ENCODE results near the gene SLC35B4.
A peak's percentile ranks its signal among the peaks of the same experiment; 100 is the strongest.
"Not testable (repeated sequence)": the region's sequence is repeated elsewhere in the genome, so short reads cannot be mapped to it uniquely, and the experiment has no call there.

SLC35B4 gene

DNA sequence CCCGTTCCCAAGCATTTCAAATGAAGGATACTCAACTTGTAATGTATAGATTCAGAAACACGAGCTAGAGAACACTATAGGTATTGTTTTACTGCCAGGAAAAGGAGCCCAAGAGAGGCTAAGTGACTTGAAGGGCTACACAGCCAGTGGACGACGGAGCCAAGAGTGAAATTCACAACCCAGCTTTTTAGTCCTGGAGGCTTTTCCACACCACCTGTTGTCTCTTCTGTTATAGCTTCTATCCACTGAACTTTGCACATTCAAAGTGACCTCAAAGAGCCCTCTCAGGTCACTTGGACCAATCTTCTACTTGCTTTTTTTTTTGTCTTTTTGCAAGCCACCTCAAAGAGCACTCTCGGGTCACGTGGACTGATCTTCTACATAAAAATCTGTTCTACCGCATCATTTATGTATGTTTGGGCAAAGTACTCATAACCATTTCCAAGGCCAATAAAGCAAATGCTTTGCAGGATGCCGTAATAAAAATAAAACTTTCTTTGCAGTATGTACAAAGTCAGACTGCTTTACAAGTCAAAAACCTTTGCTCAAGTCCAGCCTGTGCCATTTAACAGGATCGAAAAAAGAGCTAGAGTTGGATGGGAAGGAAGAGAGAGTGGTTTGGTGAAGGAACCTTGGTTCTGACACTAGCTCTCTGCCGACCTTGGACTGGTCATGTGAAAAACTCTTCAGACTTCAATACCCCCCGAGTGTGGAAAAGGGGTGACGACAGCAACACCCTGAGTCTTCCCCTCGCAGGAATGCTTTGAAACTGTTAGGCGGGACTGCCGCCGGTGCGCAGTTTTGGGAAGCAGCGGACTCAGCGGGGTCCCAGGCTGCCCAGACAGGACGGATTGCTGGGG lies 821 bp downstream of the SLC35B4 start:
- DNase-seq (ENCODE audit: low spot score in 2 of 2) = no peak
- peaks cover 15% of the 10 kb centered on the region for H3K4me1 Mint-ChIP-seq

DNA sequence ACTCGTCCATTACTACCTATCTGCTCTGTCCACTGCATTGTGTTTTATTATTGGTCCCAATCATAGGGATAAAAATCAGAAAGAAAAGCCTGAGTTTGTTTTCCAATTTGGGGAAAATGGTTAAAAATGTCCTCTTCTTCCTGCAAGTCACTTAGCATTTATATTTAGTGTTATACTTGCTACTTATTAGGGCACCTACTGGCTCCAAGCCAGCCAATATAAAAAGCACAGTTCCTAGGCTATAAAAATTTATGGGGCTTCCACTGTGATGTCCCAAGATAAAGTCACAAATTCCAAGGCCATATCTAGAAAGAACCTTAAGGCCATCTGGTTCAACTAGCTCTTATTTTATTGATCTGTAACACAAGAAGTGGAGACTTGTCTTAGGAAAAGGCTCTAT lies 3.2 kb downstream of the SLC35B4 start:
- H3K4me3 Mint-ChIP-seq = no peak overlapping the region
- no peaks in the 10 kb centered on the region for H3K9me3 Mint-ChIP-seq
- H3K4me1 Mint-ChIP-seq = peaks cover 15% of the 10 kb centered on the region
- no peak overlapping the region for H3K27ac Mint-ChIP-seq
- DNase-seq (ENCODE audit: low spot score in 2 of 2) = no peak
- peaks cover 6% of the 10 kb centered on the region for H3K36me3 Mint-ChIP-seq
- no peak for ATAC-seq

More for the DNA sequence above, 821 bp downstream of the SLC35B4 start:
- no peaks in the 10 kb centered on the region for H3K36me3 Mint-ChIP-seq
- no peaks in the 10 kb centered on the region for H3K9me3 Mint-ChIP-seq
- H3K4me3 Mint-ChIP-seq = peak overlapping the region; percentile 82
- ATAC-seq = no peak
- H3K27ac Mint-ChIP-seq = peak overlapping the region; percentile 78

DNA sequence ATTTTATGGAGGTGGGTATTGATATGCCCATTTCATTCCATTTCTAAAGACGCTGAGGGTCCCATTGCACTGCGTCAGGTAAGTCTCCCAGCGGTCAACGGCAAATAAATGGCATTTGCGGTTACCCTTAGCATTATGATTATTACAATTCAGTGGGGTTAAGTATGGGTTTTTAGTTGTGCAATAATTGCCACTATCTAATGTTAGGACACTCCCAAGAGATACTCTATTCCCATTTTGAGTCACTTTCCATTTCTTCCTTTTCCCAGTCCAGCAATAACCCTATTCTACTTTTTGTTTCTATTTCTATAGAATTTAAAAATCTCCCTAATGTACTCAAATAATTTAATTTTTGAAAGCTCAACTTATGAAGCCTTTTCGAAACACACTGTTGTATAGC lies 4.0 kb downstream of the SLC35B4 start:
- ATAC-seq = no peak
- no peak for DNase-seq (ENCODE audit: low spot score in 2 of 2)
- Mint-ChIP-seq H3K4me3 (no peak overlapping the region), H3K9me3 (no peaks in the 10 kb centered on the region), H3K4me1 (peaks cover 14% of the 10 kb centered on the region), H3K27ac (no peak overlapping the region), H3K36me3 (peaks cover 6% of the 10 kb centered on the region)

DNA sequence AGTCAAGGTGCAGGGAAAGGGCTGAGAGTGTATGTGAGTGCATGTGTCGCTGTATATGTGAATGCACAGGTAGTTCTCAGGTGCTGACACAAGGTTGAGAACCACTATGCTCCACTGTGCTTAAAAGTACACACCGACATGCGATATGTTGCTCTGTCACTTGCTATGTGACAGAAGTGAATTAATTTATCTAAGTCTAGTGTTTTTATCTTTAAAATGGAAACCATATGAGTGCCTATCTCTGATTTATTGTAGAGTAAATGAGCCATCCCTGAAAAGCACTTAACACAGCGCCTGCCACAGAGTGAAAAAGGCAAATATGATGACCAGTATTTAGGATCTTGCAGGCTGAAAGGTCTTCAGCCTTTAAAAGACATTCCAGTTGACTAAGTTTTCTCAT lies 4.9 kb downstream of the SLC35B4 start:
- ATAC-seq (no peak), DNase-seq (ENCODE audit: low spot score in 2 of 2) (no peak)
- Mint-ChIP-seq H3K4me3 (no peak overlapping the region), H3K9me3 (no peaks in the 10 kb centered on the region), H3K4me1 (peaks cover 7% of the 10 kb centered on the region), H3K27ac (no peak overlapping the region), H3K36me3 (peaks cover 13% of the 10 kb centered on the region)

DNA sequence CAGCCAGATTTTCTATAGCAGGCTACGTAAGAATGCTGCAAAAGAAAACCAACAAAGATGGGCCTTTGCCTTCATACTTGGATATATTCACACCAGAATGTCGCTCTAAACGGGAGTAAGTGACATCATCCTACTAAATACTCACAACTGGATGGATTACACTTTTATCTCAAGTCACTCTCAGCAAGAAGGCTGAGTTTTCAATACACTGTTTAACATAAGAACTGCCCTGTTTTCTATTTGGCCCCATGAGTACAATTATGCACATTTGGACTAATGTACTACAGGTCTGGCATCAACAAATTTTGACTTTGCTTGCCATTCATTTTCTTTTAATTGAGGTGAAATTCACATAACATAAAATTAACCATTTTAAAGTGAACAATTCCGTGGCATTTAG lies 8.2 kb downstream of the SLC35B4 start:
- H3K4me3 Mint-ChIP-seq = no peak overlapping the region
- H3K9me3 Mint-ChIP-seq = no peaks in the 10 kb centered on the region
- H3K36me3 Mint-ChIP-seq = peaks cover 45% of the 10 kb centered on the region
- no peak for DNase-seq (ENCODE audit: low spot score in 2 of 2)
- no peak overlapping the region for H3K27ac Mint-ChIP-seq
- ATAC-seq = no peak
- no peaks in the 10 kb centered on the region for H3K4me1 Mint-ChIP-seq

DNA sequence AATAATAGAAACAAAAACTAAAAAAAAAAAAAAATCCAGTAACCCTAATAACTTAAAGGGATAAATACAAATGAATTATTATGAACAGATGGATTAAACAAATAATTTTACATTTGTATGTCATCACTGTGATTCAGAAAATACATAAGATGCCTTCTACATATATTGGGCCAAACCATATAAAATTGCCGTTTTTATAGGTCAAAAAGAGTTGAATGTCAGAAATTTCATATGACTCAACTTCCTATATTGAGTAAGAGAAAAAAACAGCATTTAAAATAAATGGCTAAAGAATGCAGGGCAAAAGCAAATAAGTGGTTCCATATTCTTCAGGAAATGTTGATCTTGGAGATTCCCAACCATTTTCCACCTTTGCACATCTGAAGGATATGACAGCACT lies 9.4 kb downstream of the SLC35B4 start:
- Mint-ChIP-seq H3K27ac (no peak overlapping the region), H3K4me3 (no peak overlapping the region), H3K4me1 (no peaks in the 10 kb centered on the region), H3K9me3 (no peaks in the 10 kb centered on the region), H3K36me3 (peaks cover 45% of the 10 kb centered on the region)
- no peak for ATAC-seq
- DNase-seq (ENCODE audit: low spot score in 2 of 2) = no peak

DNA sequence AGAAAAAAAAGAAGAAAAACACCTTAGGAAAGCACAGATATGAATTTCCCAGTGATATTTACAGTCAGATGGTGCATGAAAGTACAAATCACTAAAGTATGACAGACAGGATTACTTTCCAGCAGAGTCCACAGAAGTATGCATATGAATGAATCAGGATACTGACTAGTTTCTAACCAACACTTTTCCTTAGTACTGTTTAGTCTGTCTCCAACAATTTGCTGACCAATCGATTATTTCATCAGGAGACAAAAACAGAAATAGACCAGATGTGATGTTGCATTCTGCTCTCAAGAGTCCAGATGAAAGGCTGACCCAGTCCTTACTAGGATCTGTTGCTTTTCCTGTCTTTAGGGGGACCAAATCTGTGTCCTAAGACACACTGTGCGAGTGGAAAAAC lies 14.6 kb downstream of the SLC35B4 start:
- Mint-ChIP-seq H3K4me3 (no peak overlapping the region), H3K9me3 (no peaks in the 10 kb centered on the region), H3K36me3 (peaks cover 67% of the 10 kb centered on the region), H3K27ac (no peak overlapping the region), H3K4me1 (no peaks in the 10 kb centered on the region)
- ATAC-seq (no peak), DNase-seq (ENCODE audit: low spot score in 2 of 2) (no peak)

DNA sequence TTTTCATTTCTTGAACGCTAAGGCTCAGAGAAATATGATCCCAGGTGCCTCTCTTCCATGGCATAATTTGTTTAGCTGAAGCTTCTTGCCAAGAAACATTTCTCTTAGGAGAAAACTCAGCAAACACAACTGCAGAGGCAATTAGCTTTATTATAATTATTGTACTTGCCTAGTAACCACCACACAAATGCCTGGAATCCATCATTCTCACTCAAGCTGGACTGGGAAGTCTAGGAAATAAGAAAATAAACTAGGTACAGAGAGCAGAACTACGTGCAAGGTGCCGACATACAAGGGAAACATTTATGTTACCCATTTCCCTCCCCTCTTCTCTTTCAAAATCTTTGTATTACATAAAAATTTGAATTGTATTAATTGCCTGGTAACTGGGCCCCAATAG lies 15.1 kb downstream of the SLC35B4 start:
- Mint-ChIP-seq H3K4me1 (no peaks in the 10 kb centered on the region), H3K27ac (no peak overlapping the region), H3K9me3 (no peaks in the 10 kb centered on the region), H3K36me3 (peaks cover 63% of the 10 kb centered on the region), H3K4me3 (no peak overlapping the region)
- ATAC-seq = no peak
- no peak for DNase-seq (ENCODE audit: low spot score in 2 of 2)

DNA sequence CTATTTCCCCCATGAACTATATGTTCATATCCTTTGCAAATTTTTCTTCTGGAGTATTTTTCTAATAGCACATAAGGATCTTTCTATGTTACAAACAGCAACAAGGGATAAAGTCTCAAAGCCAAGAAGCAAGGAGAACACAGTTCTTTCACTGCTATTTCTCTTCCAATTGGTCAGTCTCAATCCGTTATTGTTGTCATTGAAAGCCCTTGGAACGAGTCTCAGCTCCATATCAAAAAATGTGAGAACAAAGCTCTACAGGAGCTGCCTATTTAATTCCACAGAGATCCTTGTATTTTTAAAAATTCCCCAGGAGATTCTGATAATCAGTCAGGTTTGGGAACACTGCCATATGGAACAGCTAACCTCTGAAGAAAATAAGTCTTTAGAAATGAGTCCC lies 15.7 kb downstream of the SLC35B4 start:
- H3K36me3 Mint-ChIP-seq = peaks cover 61% of the 10 kb centered on the region
- ATAC-seq (no peak), DNase-seq (ENCODE audit: low spot score in 2 of 2) (no peak)
- no peaks in the 10 kb centered on the region for H3K4me1 Mint-ChIP-seq
- H3K27ac Mint-ChIP-seq = no peak overlapping the region
- H3K4me3 Mint-ChIP-seq = no peak overlapping the region
- H3K9me3 Mint-ChIP-seq = no peaks in the 10 kb centered on the region

DNA sequence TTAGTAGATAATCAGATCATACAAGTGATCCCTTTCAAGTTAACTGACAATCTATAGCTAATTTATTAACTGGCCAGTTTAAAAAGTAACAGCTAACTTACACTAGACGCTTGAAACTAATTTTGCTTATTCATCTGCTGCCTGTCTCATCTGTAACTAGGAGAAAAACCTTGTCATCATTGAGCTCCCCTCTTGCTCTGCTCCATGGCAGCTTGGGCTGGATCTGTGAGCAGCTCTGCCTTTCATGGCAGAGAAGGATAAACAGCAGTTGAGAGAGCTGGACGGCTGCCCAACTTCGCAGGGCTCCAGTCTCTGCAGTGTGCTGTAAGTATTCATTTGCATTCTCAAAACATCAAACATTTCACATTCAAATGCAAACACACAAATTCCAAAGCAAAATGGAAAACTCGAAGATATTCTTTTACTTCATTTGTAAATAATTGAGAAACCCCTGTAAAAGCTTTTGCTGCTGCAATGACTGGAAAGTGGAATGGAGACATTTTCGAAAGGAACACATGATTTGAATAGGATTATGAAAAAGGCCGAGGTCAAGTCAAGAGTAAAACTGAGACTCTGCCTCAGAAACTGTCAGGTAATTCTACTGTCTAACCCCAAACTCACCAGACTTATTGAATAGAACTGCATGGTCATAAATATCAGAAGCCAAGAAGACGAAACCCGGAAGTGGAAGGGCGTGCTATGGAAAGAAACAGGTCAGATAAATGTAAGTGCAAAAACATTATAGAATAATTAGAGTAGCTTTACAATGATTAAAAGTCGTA lies 17.6 kb downstream of the SLC35B4 start:
- ATAC-seq (no peak), DNase-seq (ENCODE audit: low spot score in 2 of 2) (no peak)
- H3K4me1 Mint-ChIP-seq = no peaks in the 10 kb centered on the region
- no peak overlapping the region for H3K27ac Mint-ChIP-seq
- no peak overlapping the region for H3K4me3 Mint-ChIP-seq
- H3K9me3 Mint-ChIP-seq = no peaks in the 10 kb centered on the region
- peaks cover 61% of the 10 kb centered on the region for H3K36me3 Mint-ChIP-seq

DNA sequence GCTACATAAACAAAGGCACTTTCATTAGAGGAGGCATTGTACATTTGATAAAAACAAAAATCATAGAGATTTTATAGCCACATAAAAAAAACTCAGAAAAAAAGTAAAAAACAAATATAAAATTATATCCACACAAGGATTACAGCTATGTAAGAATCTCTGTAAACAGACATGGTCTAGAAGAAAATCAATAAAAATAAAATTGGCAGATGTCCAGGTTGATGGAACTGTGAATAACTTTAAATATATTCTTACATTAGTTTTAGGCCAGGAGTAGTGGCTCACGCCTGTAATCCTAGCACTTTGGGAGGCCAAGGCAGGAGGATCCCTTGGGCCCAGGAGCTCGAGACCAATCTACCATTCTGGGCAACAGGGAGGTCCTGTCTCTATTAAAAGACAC lies 19.2 kb downstream of the SLC35B4 start:
- ATAC-seq (no peak), DNase-seq (ENCODE audit: low spot score in 2 of 2) (no peak)
- no peak overlapping the region for H3K4me3 Mint-ChIP-seq
- H3K36me3 Mint-ChIP-seq = peaks cover 62% of the 10 kb centered on the region
- H3K9me3 Mint-ChIP-seq = no peaks in the 10 kb centered on the region
- no peak overlapping the region for H3K27ac Mint-ChIP-seq
- no peaks in the 10 kb centered on the region for H3K4me1 Mint-ChIP-seq

DNA sequence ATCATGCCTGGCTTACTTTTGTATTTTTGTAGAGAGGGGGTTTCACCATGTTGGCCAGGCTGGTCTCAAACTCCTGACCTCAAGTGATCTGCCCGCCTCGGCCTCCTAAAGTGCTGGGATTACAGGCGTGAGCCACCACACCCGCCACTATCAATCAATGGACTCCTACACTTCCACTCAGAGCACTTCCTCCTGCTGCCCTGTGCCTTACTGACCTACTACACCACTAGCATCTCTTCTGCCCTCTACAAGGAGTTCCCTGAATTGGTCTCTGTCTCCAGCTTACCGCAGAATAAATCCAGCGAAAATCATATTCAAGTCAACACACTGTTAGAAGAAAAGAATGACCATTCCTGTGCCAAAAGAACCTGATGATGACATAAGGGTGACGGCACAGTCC lies 20.7 kb downstream of the SLC35B4 start:
- H3K27ac Mint-ChIP-seq; H3K4me1 Mint-ChIP-seq; H3K4me3 Mint-ChIP-seq; ATAC-seq; H3K9me3 Mint-ChIP-seq; DNase-seq (ENCODE audit: low spot score in 2 of 2): not testable (repeated sequence)
- H3K36me3 Mint-ChIP-seq = peaks cover 56% of the 10 kb centered on the region

DNA sequence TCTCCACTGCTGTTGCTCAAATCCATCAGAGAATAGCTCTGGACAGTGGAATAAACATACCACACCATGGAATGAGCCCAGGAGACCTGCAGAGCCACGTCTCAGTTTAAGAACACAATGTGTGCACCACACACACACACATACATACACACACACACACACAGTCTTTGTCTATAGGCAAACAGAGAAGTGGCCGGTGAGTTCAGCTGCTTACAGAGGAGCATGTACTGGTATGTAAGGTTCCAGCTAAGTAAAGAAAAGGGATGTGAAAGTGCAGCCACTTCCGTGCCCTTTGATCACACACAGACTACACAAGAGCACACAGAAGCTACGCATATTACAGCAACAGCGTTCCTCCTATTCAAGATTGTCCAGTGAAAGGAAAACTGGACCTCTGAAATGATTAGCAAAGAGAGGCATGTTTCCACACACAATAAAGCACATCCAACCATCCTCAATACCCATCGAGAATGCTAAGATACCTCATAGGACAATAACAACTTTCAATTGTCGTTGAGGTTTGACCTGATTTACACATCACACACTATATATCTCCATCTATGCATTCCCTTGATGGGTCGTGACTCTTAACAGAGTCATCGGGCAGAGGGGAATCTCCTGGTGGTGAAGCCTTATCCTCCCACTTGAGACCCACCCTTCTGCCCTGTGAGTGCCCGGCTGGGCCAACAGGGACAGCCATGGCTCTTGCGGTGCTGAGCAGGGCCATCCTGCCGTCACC lies 23.6 kb downstream of the SLC35B4 start:
- Mint-ChIP-seq H3K9me3 (no peaks in the 10 kb centered on the region), H3K4me1 (no peaks in the 10 kb centered on the region), H3K36me3 (peaks cover 40% of the 10 kb centered on the region), H3K27ac (no peak overlapping the region), H3K4me3 (no peak overlapping the region)
- ATAC-seq (no peak), DNase-seq (ENCODE audit: low spot score in 2 of 2) (no peak)

DNA sequence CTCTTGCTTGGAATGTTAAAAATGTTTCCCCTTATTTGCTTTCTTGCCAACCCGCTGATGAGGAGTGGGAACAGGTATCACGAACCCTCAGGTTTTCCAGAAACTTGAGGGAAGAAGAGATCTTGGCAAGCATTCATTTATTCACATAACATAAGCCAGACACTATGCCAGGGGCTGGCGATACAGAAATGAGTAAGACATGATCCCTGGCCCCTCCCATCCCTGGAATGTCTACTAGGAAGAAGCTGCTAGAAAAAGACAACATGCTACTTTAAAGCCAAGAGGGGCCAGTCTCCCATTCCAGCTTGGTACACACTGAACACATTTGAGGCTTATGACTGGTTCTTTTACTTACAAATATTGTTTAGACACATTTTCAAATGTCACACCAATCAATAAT lies 26.4 kb downstream of the SLC35B4 start:
- no peak overlapping the region for H3K27ac Mint-ChIP-seq
- DNase-seq (ENCODE audit: low spot score in 2 of 2) (no peak), ATAC-seq (no peak)
- H3K9me3 Mint-ChIP-seq = no peaks in the 10 kb centered on the region
- H3K36me3 Mint-ChIP-seq = peaks cover 19% of the 10 kb centered on the region
- H3K4me3 Mint-ChIP-seq = no peak overlapping the region
- no peaks in the 10 kb centered on the region for H3K4me1 Mint-ChIP-seq

DNA sequence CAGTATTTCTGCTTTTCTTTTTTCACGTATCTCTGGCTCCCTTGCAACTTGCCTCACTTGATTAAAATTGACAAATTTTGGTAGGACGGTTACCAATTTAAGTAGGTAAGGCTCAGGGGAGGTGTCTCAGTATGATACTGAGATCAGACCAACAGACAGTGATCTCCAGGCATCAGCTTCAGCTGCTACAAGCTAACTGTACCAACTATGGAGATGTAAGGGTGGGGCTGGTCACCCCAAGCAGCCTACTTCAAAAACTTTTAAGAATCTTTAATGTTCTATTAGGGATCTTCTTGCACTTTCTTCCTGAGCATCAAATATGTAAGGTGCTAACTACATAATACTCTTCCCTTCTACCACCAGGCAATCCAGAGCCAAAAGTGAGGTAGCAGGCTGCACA lies 26.9 kb downstream of the SLC35B4 start:
- Mint-ChIP-seq H3K36me3 (peaks cover 15% of the 10 kb centered on the region), H3K9me3 (no peaks in the 10 kb centered on the region), H3K27ac (no peak overlapping the region), H3K4me1 (no peaks in the 10 kb centered on the region), H3K4me3 (no peak overlapping the region)
- DNase-seq (ENCODE audit: low spot score in 2 of 2) (no peak), ATAC-seq (no peak)

Data from stimulated activated effector memory CD8-positive, alpha-beta T cell treated with anti-CD3 and anti-CD28 coated beads, Interleukin-12 subunit alpha, Interleukin-12 subunit beta, amount 100 ng/mL, for 72 hours (primary cell).